Cardiac fibroblast (primary cell): ENCODE results near the gene BECN2.

ENCODE experiments used
- DNase-seq, 2 donors: peaks; one replicate each; pipeline versions ENCODE4 v3.0.0 to v3.0.0-alpha.2; 2010; ENCODE audit warnings: low read depth in 2 of 2
- H3K4me3 ChIP-seq, 2 donors: replicated peaks in 1 of 2; 1 replicate in 1 of 2; 2 replicates in 1 of 2; pipeline ENCODE4 v1.5.1; 2011; ENCODE audit warnings: low read depth in 2 of 2, low read length in 2 of 2, mild to moderate bottlenecking in 2 of 2, moderate library complexity in 1 of 2
- TF ChIP-seq, protein P1 (sequence below): IDR thresholded peaks from one replicate; pipeline ENCODE4 v1.5.1; 2011; ENCODE audit warnings: low read depth, mild to moderate bottlenecking, low read length, inconsistent platforms

The BECN2 gene

DNA sequence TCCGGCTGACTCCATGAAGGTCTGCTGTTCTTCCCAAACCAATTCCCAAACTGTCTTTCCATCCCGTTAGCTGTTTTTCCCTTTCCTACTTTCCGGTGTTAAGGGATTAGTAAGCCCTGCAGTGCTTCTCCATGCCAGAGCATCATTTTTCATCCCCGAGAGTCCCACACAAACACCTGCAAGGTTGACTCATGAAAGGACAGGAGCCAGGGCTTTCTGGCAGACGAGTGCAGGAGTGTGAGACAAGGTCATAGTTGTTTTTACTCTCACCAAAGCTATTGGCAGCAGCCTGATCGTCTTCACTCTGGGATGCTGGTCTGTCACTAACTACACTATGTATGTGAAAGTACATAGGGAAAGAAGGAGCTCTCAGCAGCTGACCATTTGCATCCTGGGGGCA, 10.2 kb upstream of the BECN2 start:
- TF ChIP-seq, protein P1, sequence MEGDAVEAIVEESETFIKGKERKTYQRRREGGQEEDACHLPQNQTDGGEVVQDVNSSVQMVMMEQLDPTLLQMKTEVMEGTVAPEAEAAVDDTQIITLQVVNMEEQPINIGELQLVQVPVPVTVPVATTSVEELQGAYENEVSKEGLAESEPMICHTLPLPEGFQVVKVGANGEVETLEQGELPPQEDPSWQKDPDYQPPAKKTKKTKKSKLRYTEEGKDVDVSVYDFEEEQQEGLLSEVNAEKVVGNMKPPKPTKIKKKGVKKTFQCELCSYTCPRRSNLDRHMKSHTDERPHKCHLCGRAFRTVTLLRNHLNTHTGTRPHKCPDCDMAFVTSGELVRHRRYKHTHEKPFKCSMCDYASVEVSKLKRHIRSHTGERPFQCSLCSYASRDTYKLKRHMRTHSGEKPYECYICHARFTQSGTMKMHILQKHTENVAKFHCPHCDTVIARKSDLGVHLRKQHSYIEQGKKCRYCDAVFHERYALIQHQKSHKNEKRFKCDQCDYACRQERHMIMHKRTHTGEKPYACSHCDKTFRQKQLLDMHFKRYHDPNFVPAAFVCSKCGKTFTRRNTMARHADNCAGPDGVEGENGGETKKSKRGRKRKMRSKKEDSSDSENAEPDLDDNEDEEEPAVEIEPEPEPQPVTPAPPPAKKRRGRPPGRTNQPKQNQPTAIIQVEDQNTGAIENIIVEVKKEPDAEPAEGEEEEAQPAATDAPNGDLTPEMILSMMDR = no peak
- no peak for DNase-seq
- no peak overlapping the region for H3K4me3 ChIP-seq

DNA sequence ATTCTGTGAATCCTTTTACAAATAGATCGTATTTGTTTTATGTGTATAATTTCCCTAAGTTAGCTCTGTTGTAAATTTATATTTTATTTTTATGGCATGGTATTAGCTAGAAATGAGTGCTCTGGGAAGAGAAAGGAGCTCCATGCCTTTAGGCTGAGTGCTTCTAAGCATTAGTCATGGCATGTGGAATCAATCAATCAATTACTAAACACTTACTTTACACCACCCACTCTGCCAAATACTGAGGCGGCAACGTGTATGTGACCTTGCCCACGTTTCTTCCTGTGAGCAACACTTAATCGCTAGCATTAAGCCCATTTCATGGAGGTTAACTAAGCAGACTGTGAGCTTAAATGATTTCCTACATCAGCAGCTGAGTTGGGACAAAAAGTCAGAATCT, 7.2 kb upstream of the BECN2 start:
- no peak for DNase-seq
- TF ChIP-seq, protein P1 = no peak
- no peak overlapping the region for H3K4me3 ChIP-seq

DNA sequence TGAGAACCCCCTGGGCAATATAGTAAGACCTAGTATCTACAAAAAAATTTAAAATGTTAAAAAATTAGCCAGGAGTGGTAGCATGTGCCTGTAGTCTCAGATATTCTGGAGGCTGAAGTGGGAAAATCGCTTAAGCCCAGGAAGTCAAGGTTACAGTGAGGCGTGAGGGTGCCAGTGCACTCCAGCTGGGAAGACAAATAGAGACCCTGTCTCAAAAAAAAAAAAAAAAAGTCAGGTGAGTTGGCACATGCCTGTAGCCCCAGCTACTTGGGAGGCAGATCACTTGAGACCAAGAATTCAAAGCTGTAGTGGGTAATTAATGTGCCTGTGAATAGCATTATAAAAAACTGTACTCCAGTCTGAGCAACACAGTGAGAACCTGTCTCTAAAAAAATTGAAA, 4.6 kb downstream of the BECN2 start:
- TF ChIP-seq, protein P1 = no peak
- no peak overlapping the region for H3K4me3 ChIP-seq

DNA sequence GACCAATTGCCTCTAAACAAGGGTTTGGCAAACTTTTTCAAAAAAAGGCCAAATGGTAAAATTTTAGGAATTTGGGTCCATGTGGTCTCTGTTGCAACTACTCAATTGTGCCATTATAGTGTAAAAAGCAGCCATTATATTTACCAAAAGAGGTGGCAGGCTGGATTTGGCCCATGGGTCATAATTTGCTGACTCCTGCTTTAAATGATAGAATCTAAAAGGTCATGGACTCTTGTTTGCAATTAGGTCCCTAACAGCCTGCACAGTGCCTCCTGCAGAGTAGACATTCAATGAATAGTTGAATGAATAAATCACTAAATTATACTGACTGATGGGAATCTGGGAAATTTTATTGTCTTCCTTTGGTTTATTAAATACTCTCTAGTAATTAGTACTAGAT, 6.2 kb downstream of the BECN2 start:
- H3K4me3 ChIP-seq = no peak overlapping the region
- TF ChIP-seq, protein P1 = no peak
- DNase-seq = no peak

More for the DNA sequence above, 4.6 kb downstream of the BECN2 start:
- DNase-seq = no peak

DNA sequence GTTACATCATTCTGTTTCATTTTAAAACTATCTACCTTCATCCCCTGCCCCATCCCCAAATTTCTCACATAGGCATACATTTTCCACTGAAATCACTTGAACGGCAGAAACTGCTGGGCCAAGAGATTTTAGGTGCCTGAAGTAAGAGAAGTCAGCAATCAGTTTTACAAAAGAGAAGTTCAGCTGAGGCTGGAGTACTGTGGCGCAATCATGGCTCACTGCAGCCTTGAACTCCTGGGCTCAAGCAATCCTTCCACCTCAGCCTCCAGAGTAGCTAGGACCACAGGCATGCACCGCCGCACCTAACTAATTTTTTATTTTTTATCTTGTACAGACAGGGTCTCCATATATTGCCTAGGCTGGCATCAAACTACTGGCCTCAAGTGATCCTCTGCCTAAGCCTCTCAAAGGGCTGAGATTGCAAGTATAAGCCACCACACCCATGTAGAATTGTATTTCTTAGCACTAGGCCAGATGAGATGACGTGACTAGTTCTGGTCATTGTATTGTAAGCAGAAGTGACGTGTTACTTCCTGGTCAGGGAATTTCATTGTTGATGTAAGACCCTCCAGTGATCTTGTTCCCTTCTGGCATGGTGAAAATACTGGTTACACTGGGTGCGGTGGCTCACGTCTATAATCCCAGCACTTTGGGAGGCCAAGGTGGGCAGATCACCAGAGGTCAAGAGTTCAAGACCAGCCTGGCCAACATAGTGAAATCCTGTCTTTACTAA, 7.1 kb downstream of the BECN2 start:
- peak; percentile 4 to 40 for DNase-seq
- H3K4me3 ChIP-seq = no peak overlapping the region
- TF ChIP-seq, protein P1 = no peak

DNA sequence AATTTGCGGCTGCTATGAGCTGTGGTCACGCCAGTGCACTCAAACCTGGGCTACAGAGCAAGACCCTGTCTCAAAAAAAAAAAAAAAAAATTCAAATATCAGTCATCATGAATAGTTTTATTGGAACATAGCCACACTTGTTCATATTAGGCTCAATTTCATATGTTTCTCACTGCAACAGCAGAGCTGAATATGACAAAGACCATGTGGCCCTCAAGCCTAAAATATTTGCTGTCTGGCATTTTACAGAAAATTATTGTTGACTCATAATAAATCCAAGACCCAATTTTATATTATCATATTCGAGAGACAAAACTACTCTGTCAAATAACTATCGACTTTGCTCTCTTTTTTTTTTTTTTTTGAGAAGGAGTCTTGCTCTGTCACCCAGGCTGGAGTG, 11.0 kb downstream of the BECN2 start:
- TF ChIP-seq, protein P1 = no peak
- H3K4me3 ChIP-seq = no peak overlapping the region
- no peak for DNase-seq
